C4-2B (cell line): Measurements from ENCODE around the gene FZR1.

Experiments used
- ZFX ChIP-seq: fragments of 450-650 bp; IDR thresholded peaks from 2 replicates; pipeline ENCODE4 v1.6.1; 2017
- TF ChIP-seq, protein P1 (sequence below): fragments of 450-650 bp; conservative IDR thresholded peaks from 2 replicates; pipeline ENCODE4 v1.5.1; 2017; ENCODE audit warnings: mild to moderate bottlenecking

DNA sequence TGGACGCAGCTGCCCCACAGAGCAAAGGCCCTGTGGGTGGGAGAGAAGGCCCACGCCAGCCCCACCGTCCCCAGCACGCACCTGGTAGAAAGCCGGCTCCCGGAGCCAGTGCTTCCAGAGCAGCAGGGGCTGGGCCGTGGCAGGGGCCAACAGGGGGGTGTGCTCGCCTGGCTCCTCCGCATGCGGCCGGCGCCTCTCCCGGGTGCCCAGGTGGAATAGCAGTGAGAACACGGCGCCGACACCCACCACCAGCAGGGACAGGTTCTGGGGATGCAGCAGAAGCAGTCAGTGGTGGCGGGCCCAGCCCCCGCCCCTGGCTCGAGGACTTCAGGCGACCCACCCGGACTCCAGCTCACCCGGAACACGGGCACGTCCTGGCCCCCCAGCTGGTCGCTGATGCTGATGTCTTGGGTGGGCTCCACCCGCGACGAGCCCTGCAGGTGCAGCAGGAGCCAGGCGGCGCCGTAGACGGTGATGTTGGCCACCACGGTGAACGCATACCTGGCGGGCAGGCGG lies 41.7 kb downstream of the FZR1 start:
- TF ChIP-seq, protein P1, sequence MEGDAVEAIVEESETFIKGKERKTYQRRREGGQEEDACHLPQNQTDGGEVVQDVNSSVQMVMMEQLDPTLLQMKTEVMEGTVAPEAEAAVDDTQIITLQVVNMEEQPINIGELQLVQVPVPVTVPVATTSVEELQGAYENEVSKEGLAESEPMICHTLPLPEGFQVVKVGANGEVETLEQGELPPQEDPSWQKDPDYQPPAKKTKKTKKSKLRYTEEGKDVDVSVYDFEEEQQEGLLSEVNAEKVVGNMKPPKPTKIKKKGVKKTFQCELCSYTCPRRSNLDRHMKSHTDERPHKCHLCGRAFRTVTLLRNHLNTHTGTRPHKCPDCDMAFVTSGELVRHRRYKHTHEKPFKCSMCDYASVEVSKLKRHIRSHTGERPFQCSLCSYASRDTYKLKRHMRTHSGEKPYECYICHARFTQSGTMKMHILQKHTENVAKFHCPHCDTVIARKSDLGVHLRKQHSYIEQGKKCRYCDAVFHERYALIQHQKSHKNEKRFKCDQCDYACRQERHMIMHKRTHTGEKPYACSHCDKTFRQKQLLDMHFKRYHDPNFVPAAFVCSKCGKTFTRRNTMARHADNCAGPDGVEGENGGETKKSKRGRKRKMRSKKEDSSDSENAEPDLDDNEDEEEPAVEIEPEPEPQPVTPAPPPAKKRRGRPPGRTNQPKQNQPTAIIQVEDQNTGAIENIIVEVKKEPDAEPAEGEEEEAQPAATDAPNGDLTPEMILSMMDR = peak; percentile 64
- TF ChIP-seq ZFX = no peak
